GM12878 (cell line): ENCODE measurements around the gene MED10. TPM values are rescaled to one million over a fixed set of nuclear protein-coding genes. Genes with fewer than 3 reads are reported as not detected.

ENCODE experiments used
- ATAC-seq: fragments of 200-7000 bp; cut with Tn5 transposase; 3 replicates; pipeline ENCODE4 v1.9.1; 2020; ENCODE audit warnings: mild to moderate bottlenecking, moderate library complexity
- BruUV-seq: library from RNA; stranded (reverse); fragments of 400-500 nt; replicated peaks from 2 replicates; lab custom pipeline; 2021; lab: Mats Ljungman, UMichigan
- CTCF ChIA-PET: fragments of 300-600 bp; sonication (Branson Sonifier 250); formaldehyde crosslinking; extraction: SDS; loops from one replicate; lab custom pipeline; 2021; ENCODE audit warnings: inconsistent platforms; lab: Yijun Ruan, JAX
- POLR2A ChIA-PET: fragments of 350-600 bp; formaldehyde crosslinking; extraction: SDS; loops from one replicate; lab custom pipeline; 2021; ENCODE audit warnings: inconsistent platforms; lab: Charles Lee
- RAD21 ChIA-PET: fragments of 300-600 bp; sonication (Branson Sonifier 250); formaldehyde crosslinking; loops from one replicate; lab custom pipeline; 2023; ENCODE audit warnings: antibody characterized with exemption; ENCODE audit not compliant: unreplicated experiment; lab: Charles Lee
- SMC1A ChIA-PET: fragments of 300-600 bp; sonication (Branson Sonifier 250); formaldehyde crosslinking; loops from one replicate; lab custom pipeline; 2023; ENCODE audit not compliant: unreplicated experiment, uncharacterized antibody; lab: Charles Lee
- DNase-seq: peaks from one replicate; pipeline ENCODE4 v3.0.0-alpha.2; 2011; ENCODE audit warnings: low read depth, low spot score
- FAIRE-seq: peaks from 3 replicates; lab custom pipeline; 2011; peaks lifted over from hg19 to GRCh38; lab: Jason Lieb, UNC
- H2AFZ ChIP-seq: 2 replicates; pipeline ENCODE4 v1.6.0; 2011; ENCODE audit warnings: low read depth, low read length, control low read depth; ENCODE audit not compliant: control insufficient read depth
- H3K27ac ChIP-seq: 2 replicates; pipeline ENCODE4 v1.5.1; 2011; ENCODE audit warnings: control low read depth; ENCODE audit not compliant: control insufficient read depth, insufficient read depth
- H3K27me3 ChIP-seq, 2 experiments: replicated peaks in 1 of 2; 2 replicates each; pipeline versions ENCODE4 v1.6.0 to v1.6.1; 2011; ENCODE audit warnings: low read length in 1 of 2; ENCODE audit not compliant: control insufficient read depth in 2 of 2, insufficient read depth in 2 of 2
- H3K36me3 ChIP-seq, 2 experiments: 2 replicates each; pipeline ENCODE4 v1.5.1; 2011; ENCODE audit warnings: low read length in 1 of 2; ENCODE audit not compliant: control insufficient read depth in 2 of 2, insufficient read depth in 2 of 2
- H3K4me1 ChIP-seq: 2 replicates; pipeline ENCODE4 v1.6.1; 2011; ENCODE audit warnings: mild to moderate bottlenecking, low read length, moderate library complexity, mixed read lengths; ENCODE audit not compliant: control insufficient read depth, insufficient read depth
- H3K4me2 ChIP-seq: 2 replicates; pipeline ENCODE4 v1.6.0; 2011; ENCODE audit warnings: control low read depth; ENCODE audit not compliant: control insufficient read depth, insufficient read depth
- H3K4me3 ChIP-seq: fragments of 200-600 bp; sonication (generic); 2 replicates; pipeline ENCODE4 v1.5.1; 2016
- H3K79me2 ChIP-seq: 2 replicates; pipeline ENCODE4 v1.6.0; 2011; ENCODE audit warnings: low read length; ENCODE audit not compliant: control insufficient read depth, insufficient read depth
- H3K9ac ChIP-seq: 2 replicates; pipeline ENCODE4 v1.8.0; 2011; ENCODE audit warnings: low read length, control low read depth, mixed read lengths; ENCODE audit not compliant: control insufficient read depth, insufficient read depth
- H3K9me3 ChIP-seq: replicated peaks from 3 replicates; pipeline ENCODE4 v1.5.1; 2011; ENCODE audit warnings: mild to moderate bottlenecking, low read length; ENCODE audit not compliant: control insufficient read depth, insufficient read depth
- H4K20me1 ChIP-seq: 2 replicates; pipeline ENCODE4 v1.6.0; 2011; ENCODE audit not compliant: control insufficient read depth, insufficient read depth
- BCL11A ChIP-seq: IDR thresholded peaks from 2 replicates; pipeline ENCODE4 v1.6.1; 2011; ENCODE audit warnings: low read depth, low read length
- E2F4 ChIP-seq: IDR thresholded peaks from 2 replicates; pipeline ENCODE4 v1.6.1; 2012; ENCODE audit warnings: low read depth, low read length, improper control_type of control experiment
- ESRRA ChIP-seq: IDR thresholded peaks from 2 replicates; pipeline ENCODE4 v1.6.1; 2012; ENCODE audit warnings: mild to moderate bottlenecking, low read length, improper control_type of control experiment
- EZH2 ChIP-seq: IDR thresholded peaks from 2 replicates; pipeline ENCODE4 v1.6.1; 2012; ENCODE audit warnings: low read depth, mild to moderate bottlenecking, control low read depth, inconsistent platforms, low read length, borderline replicate concordance; ENCODE audit not compliant: control insufficient read depth
- IRF5 ChIP-seq: fragments of 450-650 bp; IDR thresholded peaks from 2 replicates; pipeline ENCODE4 v1.6.1; 2017; ENCODE audit warnings: borderline replicate concordance
- MTA3 ChIP-seq: IDR thresholded peaks from 2 replicates; pipeline ENCODE4 v1.6.1; 2012; ENCODE audit warnings: low read length, inconsistent platforms, borderline replicate concordance
- NR2C2 ChIP-seq: IDR thresholded peaks from 2 replicates; pipeline ENCODE4 v1.6.1; 2011; ENCODE audit warnings: borderline replicate concordance, low read depth; ENCODE audit not compliant: control insufficient read depth, insufficient read length
- NRF1 ChIP-seq: conservative IDR thresholded peaks from 2 replicates; pipeline ENCODE4 v1.6.1; 2011; ENCODE audit warnings: mild to moderate bottlenecking, low read depth, low read length, improper control_type of control experiment
- PML ChIP-seq: IDR thresholded peaks from 2 replicates; pipeline ENCODE4 v1.6.1; 2012; ENCODE audit warnings: low read length, inconsistent platforms
- TCF12 ChIP-seq: IDR thresholded peaks from 2 replicates; pipeline ENCODE4 v1.6.1; 2011; ENCODE audit warnings: low read depth, mild to moderate bottlenecking, low read length
- WGBS: methylation state at CpG from one replicate; pipeline ENCODE4 v1.1.6; 2016; ENCODE audit warnings: low lambda C conversion rate; ENCODE audit not compliant: insufficient replicate concordance, insufficient coverage; ENCODE audit errors: missing lambda C conversion rate; 5-methylcytosine and 5-hydroxymethylcytosine counted together
- in situ Hi-C: fragments of 300-500 bp; cut with MboI; formaldehyde crosslinking; loops from 9 replicates; pipeline ENCODE4 v1.14.3; 2018; ENCODE audit warnings: mixed read lengths
- intact Hi-C: fragments of 100-400 bp; cut with micrococcal nuclease; formaldehyde crosslinking; loops from one replicate; pipeline ENCODE4 v1.14.2; 2022; ENCODE audit not compliant: unreplicated experiment
- polyA plus RNA-seq, 11 experiments: library from polyadenylated mRNA; depleted of rRNA in 4 of 11; unstranded in 6 of 11; stranded (reverse) in 5 of 11; fragments of >200 nt; fragmentation: Nextera tagmentation in 4 of 11; fragmentation: Illumina TruSeq in 1 of 11; extraction: Ambion mirVana in 4 of 11; extraction: Trizol in 1 of 11; gene quantifications; 1 replicate in 1 of 11; 2 replicates in 10 of 11; pipeline versions ENCODE4 v1.2.1 to v1.2.3, GENCODE V29; 2011 to 2016; ENCODE audit warnings: inconsistent platforms in 2 of 11, missing spikeins in 2 of 11, low read depth in 1 of 11
- total RNA-seq, 4 experiments: library from RNA; depleted of rRNA in 3 of 4; stranded (reverse); fragments of >200 nt in 3 of 4; fragmentation: Illumina TruSeq in 1 of 4; extraction: Trizol in 1 of 4; gene quantifications; 2 replicates each; pipeline versions ENCODE4 v1.2.1 to v1.2.3, GENCODE V29; 2013 to 2021
- TF ChIP-seq, protein P1 (sequence below): fragments of 450-650 bp; formaldehyde crosslinking; IDR thresholded peaks from 2 replicates; pipeline ENCODE4 v1.5.0; 2022; ENCODE audit warnings: mild to moderate bottlenecking, missing genetic modification characterization
- TF ChIP-seq, protein P2 (sequence below): IDR thresholded peaks from 2 replicates; pipeline ENCODE4 v1.6.1; 2011; ENCODE audit warnings: borderline replicate concordance, low read depth, mild to moderate bottlenecking, moderate library complexity, low read length; ENCODE audit not compliant: insufficient read depth, poor library complexity, severe bottlenecking

MED10 gene
- total and polyA plus RNA-seq, 10 of the 15 experiments (the other 5 are each of a cell fraction or from before 2014, with no cell fraction given) = 21.2 to 111 (median 46.6) TPM

DNA sequence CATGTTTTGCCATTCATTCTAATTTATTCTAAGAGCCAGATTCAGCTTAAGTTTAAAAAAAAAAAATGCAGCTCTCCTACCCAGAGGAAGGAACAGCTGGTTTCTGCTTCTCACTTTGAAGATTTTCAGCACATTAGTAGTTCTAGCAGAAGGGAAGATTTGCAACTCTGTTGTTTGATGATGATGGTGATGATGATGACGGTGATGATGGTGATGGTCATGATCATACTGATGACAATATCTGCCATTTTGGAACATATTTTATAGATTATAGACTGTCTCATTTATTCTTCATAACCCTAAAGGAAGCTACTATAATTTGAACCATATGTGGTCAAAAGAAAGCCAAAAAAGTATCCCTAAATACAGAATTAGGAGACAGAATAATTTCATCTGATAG lies 7.9 kb upstream of the MED10 start (continued):
- TF ChIP-seq EZH2 (no peak), PML (no peak), TCF12 (no peak), BCL11A (no peak), E2F4 (no peak)

GRCh38 chr5:6384856-6385255 lies 6.5 kb upstream of the MED10 start:
- H3K4me2 ChIP-seq = no peak overlapping the region
- ChIA-PET CTCF (interaction anchor here (1.9 kb wide), 1 partner anchor 18 kb away, joined by 4 read pairs; no protein-coding TSS in a partner anchor), POLR2A (no interaction called here), SMC1A (interaction anchor here (1.3 kb wide), 1 partner anchor 9 kb away, joined by 4 read pairs; no protein-coding TSS in a partner anchor), RAD21 (no interaction called here)
- H2AFZ ChIP-seq = no peak overlapping the region
- no peak overlapping the region for H3K4me3 ChIP-seq
- 64% methylated on average over 9 of the region's 9 CpGs for WGBS
- BruUV-seq = no TSS peak
- H3K4me1 ChIP-seq = no peaks in the 10 kb centered on the region; the same call in 1 of the 2 replicates
- in situ Hi-C loops (no loop called here), intact Hi-C loops (no loop called here)
- H3K9me3 ChIP-seq = no peaks in the 10 kb centered on the region
- H3K27ac ChIP-seq = no peak overlapping the region
- no peaks in the 10 kb centered on the region for H3K36me3 ChIP-seq
- H3K9ac ChIP-seq = no peak overlapping the region
- H3K79me2 ChIP-seq = no peaks in the 10 kb centered on the region
- FAIRE-seq (no peak), DNase-seq (no peak), ATAC-seq (no peak)
- H4K20me1 ChIP-seq = no peaks in the 10 kb centered on the region
- no peaks in the 10 kb centered on the region for H3K27me3 ChIP-seq
- TF ChIP-seq ESRRA (no peak), NRF1 (no peak), MTA3 (no peak), NR2C2 (no peak), IRF5 (no peak)
- TF ChIP-seq, protein P1, sequence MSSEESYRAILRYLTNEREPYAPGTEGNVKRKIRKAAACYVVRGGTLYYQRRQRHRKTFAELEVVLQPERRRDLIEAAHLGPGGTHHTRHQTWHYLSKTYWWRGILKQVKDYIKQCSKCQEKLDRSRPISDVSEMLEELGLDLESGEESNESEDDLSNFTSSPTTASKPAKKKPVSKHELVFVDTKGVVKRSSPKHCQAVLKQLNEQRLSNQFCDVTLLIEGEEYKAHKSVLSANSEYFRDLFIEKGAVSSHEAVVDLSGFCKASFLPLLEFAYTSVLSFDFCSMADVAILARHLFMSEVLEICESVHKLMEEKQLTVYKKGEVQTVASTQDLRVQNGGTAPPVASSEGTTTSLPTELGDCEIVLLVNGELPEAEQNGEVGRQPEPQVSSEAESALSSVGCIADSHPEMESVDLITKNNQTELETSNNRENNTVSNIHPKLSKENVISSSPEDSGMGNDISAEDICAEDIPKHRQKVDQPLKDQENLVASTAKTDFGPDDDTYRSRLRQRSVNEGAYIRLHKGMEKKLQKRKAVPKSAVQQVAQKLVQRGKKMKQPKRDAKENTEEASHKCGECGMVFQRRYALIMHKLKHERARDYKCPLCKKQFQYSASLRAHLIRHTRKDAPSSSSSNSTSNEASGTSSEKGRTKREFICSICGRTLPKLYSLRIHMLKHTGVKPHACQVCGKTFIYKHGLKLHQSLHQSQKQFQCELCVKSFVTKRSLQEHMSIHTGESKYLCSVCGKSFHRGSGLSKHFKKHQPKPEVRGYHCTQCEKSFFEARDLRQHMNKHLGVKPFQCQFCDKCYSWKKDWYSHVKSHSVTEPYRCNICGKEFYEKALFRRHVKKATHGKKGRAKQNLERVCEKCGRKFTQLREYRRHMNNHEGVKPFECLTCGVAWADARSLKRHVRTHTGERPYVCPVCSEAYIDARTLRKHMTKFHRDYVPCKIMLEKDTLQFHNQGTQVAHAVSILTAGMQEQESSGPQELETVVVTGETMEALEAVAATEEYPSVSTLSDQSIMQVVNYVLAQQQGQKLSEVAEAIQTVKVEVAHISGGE (CRISPR knock-in tag) = no peak
- TF ChIP-seq, protein P2, sequence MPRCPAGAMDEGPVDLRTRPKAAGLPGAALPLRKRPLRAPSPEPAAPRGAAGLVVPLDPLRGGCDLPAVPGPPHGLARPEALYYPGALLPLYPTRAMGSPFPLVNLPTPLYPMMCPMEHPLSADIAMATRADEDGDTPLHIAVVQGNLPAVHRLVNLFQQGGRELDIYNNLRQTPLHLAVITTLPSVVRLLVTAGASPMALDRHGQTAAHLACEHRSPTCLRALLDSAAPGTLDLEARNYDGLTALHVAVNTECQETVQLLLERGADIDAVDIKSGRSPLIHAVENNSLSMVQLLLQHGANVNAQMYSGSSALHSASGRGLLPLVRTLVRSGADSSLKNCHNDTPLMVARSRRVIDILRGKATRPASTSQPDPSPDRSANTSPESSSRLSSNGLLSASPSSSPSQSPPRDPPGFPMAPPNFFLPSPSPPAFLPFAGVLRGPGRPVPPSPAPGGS = no peak
